HG02642 (cell line): ENCODE data around the gene GPC5.
A peak's percentile ranks its signal among the peaks of the same experiment; 100 is the strongest.
"Not testable (repeated sequence)": the region's sequence is repeated elsewhere in the genome, so short reads cannot be mapped to it uniquely, and the experiment has no call there.

ENCODE experiments used
- ATAC-seq: cut with Tn5 transposase; IDR thresholded peaks from one replicate; pipeline ENCODE4 v1.9.1; 2021; ENCODE audit warnings: mild to moderate bottlenecking; ENCODE audit not compliant: unreplicated experiment, poor library complexity

GPC5 gene

DNA sequence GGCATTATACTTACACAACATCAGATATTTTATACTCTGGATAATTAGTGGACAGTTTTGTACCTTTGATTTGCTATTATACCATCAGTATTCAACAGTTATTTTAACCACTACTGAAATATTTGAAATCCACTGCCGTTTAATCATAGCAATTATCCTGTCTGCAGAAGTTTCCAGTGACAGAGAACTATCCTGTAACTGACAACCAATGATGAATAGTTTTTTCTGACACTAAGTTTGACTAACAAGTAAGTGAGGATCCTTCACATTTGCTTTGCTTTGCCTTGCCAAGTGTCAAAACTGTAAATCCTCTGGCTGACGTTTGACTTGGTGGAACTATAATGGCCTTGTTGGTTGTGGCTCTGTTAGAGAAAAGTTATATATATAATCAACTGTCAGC, 410.7 kb downstream of the GPC5 start:
- ATAC-seq, result no peak

GRCh38 chr13:91813253-91813652, 414.8 kb downstream of the GPC5 start:
- no peak for ATAC-seq

DNA sequence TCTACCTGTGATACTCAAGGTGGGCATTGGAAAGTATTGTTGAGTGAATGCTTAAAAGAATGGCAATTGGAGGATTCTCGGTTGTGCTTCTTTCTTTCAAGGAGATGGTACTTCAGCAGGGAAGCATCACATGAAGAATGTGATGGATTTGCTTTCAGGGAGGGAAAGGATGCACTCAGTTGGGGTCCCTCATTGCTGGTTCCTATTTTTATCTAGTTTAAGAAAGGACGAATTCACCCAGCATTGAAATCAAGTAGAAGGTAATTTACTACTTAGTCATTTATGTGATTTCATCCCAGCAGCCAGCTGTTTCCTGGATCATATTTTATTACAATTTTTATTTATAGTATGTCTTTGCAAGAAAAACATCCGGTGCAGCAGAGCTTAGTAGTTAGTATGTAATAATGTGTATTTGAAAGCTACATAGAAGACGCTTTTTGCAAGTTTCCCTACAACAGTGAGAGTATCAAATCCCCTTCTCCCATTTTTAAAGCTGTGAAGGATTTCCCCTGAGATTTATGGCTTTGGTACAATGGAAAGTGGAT, 417.9 kb downstream of the GPC5 start:
- ATAC-seq, result no peak

DNA sequence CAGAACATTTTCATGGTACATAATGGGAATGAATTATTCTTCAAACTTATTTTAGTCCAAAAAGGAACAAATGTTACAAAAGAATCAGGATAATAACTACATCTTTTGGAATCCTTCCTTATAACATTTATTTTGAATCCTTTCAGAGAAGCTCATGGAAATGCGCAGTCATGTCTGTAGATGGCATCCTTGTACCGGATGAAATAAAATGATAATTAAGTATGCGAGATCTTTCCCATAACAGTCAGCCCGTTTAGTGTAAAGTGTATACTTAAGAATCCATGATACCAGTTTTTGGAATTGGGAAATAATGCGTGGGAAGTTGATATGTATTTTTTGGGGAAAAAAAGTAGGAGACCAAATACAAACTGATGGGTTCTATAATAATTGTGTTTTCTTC, 418.8 kb downstream of the GPC5 start:
- ATAC-seq, result no peak

DNA sequence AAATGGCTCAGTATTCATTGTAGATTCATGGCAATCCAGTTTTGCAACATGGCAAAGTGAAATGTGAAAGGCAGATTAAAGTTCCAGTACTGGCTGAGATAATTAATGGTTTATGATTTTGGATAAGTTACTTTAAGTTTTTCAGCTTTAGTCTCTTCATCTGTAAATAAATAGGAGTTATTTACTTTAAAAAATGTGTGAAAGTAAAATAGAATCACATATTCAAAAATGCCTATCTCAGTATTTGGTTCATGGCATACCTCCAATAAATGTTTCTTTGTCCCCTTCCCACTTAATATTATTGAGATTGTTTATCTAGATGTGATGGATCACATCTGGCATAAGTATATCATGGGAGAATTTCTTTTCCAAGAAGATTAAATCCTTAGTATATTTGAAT, 426.0 kb downstream of the GPC5 start:
- ATAC-seq, result no peak

DNA sequence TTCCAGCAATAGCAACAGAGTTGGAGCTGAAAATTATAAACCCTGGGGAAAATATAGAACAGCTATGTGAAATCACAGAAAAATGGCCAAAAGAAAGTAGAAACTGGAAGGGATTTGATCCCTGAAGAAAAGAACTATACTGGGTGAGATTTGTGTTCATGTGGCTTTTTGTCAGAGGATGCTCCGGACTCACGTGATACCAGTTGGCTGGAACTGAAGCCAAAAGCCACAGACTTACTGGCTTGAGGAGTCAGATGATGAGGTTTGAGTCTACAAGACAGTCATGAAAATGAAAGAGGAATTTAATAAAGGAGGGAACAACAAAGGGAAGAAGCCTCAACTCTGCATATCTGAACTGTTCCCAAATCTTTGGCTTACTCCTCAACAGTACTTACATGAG, 427.1 kb downstream of the GPC5 start:
- no peak for ATAC-seq

- ATAC-seq, result no peak
Observed at GRCh38 chr13:91836553-91836952, 438.1 kb downstream of the GPC5 start.

DNA sequence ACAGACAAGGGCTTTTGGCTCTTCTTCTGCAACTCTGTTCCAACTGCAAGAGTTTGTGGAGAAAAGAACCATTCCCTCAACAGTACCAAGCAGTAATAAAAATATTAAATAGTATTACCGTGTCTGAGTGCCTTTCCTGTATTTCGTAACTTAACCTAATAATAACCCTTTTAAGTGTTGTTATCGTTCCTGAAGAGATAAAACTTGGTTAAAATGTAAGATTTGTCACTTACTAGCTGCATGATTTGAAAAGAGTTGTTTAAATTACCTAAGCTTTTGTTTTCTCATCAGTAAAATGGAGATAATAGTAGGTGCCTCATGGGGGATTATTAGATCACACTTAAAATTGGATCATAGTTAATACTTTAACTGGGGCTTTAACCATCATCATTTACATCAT, 447.2 kb downstream of the GPC5 start:
- ATAC-seq, result no peak

GRCh38 chr13:91863699-91864098, 465.3 kb downstream of the GPC5 start:
- no peak for ATAC-seq

- no peak for ATAC-seq
Observed at GRCh38 chr13:91868351-91868750, 469.9 kb downstream of the GPC5 start.

GRCh38 chr13:91878491-91878890, 480.1 kb downstream of the GPC5 start:
- no peak for ATAC-seq

DNA sequence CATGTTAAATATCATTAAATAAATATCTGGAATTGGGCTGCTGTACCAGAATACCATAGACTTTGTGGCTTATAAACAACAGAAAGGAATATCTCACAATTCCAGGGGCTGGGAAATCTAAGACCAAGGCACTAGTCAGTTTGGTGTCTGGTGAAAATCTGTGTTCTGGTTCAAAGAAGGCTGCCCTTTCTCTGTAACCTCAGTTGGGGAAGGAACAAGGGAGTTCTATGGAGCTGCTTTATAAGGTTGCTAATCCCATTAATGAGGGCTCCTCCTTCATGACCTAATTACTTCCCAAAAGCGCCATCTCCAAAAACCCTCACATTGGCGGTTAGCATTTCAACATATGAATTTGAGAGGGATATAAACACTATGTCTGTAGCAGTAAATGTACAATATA, 480.9 kb downstream of the GPC5 start:
- ATAC-seq, result no peak

- ATAC-seq, result no peak
Observed at GRCh38 chr13:91882918-91883317, 484.5 kb downstream of the GPC5 start.

DNA sequence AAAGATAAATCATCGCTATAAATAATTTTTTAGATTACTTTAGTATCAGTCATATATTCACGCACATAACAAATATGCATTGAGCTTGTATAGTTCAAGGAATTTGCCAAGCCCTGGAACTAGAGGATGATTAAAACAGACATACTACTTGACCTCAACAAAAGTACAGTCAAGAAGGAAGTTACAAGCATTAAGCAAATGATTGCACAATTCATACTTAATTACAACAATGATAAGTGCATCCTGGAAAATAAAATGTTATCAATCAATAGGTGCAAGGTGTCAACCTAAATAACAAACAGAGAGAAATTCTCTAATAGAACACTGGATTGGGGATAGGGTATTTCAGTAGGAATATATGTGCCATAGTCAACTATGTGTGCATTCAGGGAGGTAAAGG, 491.2 kb downstream of the GPC5 start:
- no peak for ATAC-seq

GRCh38 chr13:91891141-91891540, 492.7 kb downstream of the GPC5 start:
- ATAC-seq, result no peak

DNA sequence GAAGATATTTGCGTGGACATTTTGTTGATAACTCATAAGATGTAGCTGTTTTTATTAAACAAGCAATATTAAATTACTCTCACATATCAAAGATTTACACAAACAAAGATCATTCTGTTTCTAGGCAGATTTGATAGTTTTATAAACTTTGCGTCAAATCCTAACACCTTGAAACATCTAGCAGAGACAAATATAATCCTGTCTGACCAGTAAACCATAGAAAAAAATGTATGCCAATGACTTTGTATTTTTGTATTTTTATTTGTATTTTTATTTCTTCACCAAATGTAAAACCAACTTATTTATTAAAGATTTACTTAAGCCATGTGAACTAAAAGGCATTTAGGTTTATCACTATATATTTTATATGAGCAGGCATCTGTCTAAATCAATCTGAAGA, 494.6 kb downstream of the GPC5 start:
- no peak for ATAC-seq

GRCh38 chr13:91894316-91894715, 495.9 kb downstream of the GPC5 start:
- ATAC-seq, result no peak

DNA sequence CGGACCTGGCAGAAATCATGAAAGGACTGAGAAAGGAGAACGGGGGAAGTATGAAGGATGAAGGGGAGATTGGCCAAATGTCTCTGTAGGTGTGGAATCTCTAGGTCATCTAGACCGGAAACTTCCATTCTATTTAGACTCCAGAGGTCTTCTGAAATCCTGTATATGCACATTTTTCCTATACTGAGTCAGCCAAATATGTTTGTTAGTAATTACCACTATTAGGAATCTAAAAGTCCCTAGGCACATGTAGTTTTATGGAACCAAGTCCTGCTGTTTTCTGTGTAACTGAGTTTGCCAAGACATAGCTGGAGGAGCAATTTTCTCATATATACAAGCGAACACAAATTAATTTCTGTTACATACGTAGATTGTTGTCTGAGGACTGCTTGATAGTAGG, 498.1 kb downstream of the GPC5 start:
- ATAC-seq, result no peak

DNA sequence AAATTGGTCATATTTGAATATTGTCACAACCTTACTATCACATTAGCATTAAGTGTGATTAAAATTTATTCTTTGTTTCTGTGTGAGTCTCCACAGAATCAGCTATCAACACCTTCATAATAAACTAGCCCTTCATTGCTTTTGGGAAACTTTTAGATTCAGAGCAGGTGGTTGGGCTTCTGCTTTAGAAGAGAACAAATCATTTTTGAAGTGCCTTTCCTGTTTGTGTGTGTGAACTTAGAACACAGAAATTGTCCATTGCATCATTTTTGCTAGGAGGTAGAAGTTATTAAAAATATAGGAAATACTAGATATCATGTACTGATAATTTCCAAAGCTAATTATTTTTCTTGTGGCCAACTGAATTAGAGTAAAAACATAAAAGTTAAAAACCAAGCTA, 500.6 kb downstream of the GPC5 start:
- ATAC-seq, result not testable (repeated sequence)

DNA sequence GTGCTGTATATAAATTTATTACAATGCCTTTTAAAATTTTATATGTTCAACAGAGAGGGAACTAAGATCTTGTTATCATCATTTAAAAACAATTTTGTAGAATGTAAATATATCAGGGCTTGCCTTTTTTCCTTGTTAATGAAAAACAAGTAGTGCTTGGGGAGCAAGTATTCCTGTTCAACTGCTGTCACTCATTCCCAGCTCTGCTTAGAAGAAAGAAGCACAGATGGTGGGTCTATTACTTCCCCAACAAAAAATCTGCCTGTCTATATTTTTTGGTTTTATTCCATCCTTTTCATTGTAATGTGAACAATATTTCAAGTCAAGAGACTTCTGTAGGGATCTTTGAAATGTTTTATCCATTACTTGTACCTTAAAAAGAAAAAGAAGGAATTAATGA, 503.9 kb downstream of the GPC5 start:
- no peak for ATAC-seq

- ATAC-seq, result peak; percentile 91
Observed at GRCh38 chr13:91904005-91904404, 505.6 kb downstream of the GPC5 start.

GRCh38 chr13:91904597-91904996, 506.2 kb downstream of the GPC5 start:
- ATAC-seq, result peak; percentile 77

DNA sequence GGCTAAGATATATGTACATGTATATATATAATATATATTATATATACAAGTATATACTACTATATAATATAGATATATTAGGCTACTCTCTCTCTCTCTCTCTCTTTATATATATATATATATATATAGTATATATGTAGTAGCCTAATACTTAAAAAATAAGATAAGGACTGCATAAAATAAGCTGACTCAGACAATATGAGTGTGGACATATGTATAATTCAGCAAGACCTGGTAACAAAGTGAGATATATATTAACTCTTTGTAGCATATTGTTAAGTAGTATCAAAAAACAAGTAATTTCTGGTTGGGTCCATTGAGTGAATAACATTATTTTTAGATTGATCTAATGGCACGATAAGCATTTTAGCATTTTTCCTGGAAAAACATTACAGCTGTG, 509.0 kb downstream of the GPC5 start:
- no peak for ATAC-seq
